ENCODE measurements around the gene CCDC63.

DNA sequence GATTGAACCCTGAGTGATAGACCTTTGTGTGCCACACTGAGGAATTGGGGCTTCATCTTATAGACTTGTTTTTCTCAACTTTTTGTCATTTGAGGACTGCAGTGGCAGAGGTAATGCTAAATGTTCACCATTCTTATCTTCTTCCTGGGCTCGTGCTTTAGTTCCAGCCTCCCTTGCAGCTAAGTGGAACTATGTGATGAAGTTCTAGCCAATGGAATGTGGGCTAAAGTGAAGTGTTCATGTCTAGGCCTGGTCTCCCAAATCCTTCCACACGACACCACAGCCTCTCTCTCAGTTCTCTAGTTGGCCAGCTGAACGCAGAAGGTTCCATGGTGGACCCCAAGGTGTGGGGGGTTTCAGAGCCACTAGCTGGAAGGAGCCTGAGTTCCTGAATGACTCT is 42.4 kb upstream of the CCDC63 start:
- no peak for TF ChIP-seq CTCF (IDR thresholded peaks at IDR 0.05)
- TF ChIP-seq POLR2AphosphoS5 (IDR thresholded peaks at IDR 0.05; ENCODE audit: low read depth, low read length) = no peak
- no peak for TF ChIP-seq TCF7L2 (IDR thresholded peaks at IDR 0.05; ENCODE audit: low read depth, low read length)
- no peak for TF ChIP-seq SIN3A (IDR thresholded peaks at IDR 0.05; ENCODE audit: borderline replicate concordance, insufficient read depth, low read depth, low read length)

Measured in Panc1 (cell line).